ENCODE results near the gene OVAAL. TPM values are rescaled to one million over a fixed set of nuclear protein-coding genes. Genes with fewer than 3 reads are reported as not detected.

The OVAAL gene
- total and polyA plus RNA-seq, 10 of the 15 experiments (the other 5 are each of a cell fraction or from before 2014, with no cell fraction given), result 0.04 to 0.33 (median 0.06) TPM; not detected in 7

DNA sequence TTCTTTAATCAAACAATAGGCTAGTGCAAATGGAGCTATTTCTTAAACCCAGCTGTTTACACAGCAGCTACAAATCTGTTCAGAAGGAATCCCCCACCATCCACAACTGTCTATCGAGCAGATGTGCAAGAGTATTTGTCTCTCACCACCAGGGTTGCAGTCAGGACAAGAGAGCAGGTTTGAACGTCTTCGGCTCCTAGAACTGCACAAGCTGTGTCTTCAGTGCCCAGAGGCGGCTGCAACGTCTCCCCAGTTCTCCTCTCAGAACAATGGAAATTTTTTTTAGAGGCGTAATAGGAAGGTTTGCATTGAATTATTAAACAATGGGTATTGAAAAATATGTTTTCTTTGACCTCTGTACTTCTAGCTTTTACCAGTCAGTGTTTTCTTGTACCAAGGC lies 7.3 kb downstream of the OVAAL start:
- in situ Hi-C loops (cut with MboI) (no loop called here), intact Hi-C loops (cut with micrococcal nuclease; ENCODE audit: unreplicated experiment) (no loop called here)
- Histone ChIP-seq H3K36me3 (ENCODE audit: control insufficient read depth in 2 of 2, insufficient read depth in 2 of 2, low read length in 1 of 2) (no peaks in the 10 kb centered on the region), H3K4me2 (ENCODE audit: control insufficient read depth, insufficient read depth) (no peak overlapping the region), H2AFZ (ENCODE audit: control insufficient read depth, low read depth, low read length) (no peak overlapping the region), H3K9me3 (replicated peaks; ENCODE audit: control insufficient read depth, insufficient read depth, low read length) (no peaks in the 10 kb centered on the region), H3K79me2 (ENCODE audit: control insufficient read depth, insufficient read depth, low read length) (no peaks in the 10 kb centered on the region), H4K20me1 (ENCODE audit: control insufficient read depth, insufficient read depth) (no peaks in the 10 kb centered on the region), H3K27me3 (replicated peaks in 1 of 2; ENCODE audit: control insufficient read depth in 2 of 2, insufficient read depth in 2 of 2, low read length in 1 of 2) (0 out of 4 replicates have a peak, but pooled peaks cover 0 to 3% of the 10 kb centered on the region in 2 experiments), H3K4me1 (ENCODE audit: control insufficient read depth, insufficient read depth, low read length) (no peaks in the 10 kb centered on the region), H3K27ac (ENCODE audit: control insufficient read depth, insufficient read depth) (no peak overlapping the region), H3K9ac (ENCODE audit: control insufficient read depth, insufficient read depth, low read length) (no peak overlapping the region), H3K4me3 (no peak overlapping the region)
- CTCF ChIA-PET, result interaction anchor here (1.0 to 1.2 kb wide), 2 partner anchors 296 to 297 kb away, joined by 3 to 4 read pairs; no protein-coding TSS in a partner anchor
- POLR2A ChIA-PET, result no interaction called here
- FAIRE-seq (no peak), DNase-seq (ENCODE audit: low read depth, low spot score) (no peak), ATAC-seq (no peak)
- BruUV-seq (replicated peaks), result no TSS peak
- 41% methylated on average over 6 of the region's 6 CpGs for WGBS (ENCODE audit: insufficient coverage, insufficient replicate concordance, low lambda C conversion rate, missing lambda C conversion rate)
- TF ChIP-seq KAT2A (conservative IDR thresholded peaks at IDR 0.05; ENCODE audit: control insufficient read depth, low read depth, low read length), result no peak
- no peak for TF ChIP-seq HDAC6 (IDR thresholded peaks at IDR 0.05; ENCODE audit: unreplicated experiment)
- TF ChIP-seq RAD51 (IDR thresholded peaks at IDR 0.05), result no peak
- TF ChIP-seq, protein P1, sequence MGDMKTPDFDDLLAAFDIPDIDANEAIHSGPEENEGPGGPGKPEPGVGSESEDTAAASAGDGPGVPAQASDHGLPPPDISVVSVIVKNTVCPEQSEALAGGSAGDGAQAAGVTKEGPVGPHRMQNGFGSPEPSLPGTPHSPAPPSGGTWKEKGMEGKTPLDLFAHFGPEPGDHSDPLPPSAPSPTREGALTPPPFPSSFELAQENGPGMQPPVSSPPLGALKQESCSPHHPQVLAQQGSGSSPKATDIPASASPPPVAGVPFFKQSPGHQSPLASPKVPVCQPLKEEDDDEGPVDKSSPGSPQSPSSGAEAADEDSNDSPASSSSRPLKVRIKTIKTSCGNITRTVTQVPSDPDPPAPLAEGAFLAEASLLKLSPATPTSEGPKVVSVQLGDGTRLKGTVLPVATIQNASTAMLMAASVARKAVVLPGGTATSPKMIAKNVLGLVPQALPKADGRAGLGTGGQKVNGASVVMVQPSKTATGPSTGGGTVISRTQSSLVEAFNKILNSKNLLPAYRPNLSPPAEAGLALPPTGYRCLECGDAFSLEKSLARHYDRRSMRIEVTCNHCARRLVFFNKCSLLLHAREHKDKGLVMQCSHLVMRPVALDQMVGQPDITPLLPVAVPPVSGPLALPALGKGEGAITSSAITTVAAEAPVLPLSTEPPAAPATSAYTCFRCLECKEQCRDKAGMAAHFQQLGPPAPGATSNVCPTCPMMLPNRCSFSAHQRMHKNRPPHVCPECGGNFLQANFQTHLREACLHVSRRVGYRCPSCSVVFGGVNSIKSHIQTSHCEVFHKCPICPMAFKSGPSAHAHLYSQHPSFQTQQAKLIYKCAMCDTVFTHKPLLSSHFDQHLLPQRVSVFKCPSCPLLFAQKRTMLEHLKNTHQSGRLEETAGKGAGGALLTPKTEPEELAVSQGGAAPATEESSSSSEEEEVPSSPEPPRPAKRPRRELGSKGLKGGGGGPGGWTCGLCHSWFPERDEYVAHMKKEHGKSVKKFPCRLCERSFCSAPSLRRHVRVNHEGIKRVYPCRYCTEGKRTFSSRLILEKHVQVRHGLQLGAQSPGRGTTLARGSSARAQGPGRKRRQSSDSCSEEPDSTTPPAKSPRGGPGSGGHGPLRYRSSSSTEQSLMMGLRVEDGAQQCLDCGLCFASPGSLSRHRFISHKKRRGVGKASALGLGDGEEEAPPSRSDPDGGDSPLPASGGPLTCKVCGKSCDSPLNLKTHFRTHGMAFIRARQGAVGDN (IDR thresholded peaks at IDR 0.05), result no peak
- TF ChIP-seq, protein P2, sequence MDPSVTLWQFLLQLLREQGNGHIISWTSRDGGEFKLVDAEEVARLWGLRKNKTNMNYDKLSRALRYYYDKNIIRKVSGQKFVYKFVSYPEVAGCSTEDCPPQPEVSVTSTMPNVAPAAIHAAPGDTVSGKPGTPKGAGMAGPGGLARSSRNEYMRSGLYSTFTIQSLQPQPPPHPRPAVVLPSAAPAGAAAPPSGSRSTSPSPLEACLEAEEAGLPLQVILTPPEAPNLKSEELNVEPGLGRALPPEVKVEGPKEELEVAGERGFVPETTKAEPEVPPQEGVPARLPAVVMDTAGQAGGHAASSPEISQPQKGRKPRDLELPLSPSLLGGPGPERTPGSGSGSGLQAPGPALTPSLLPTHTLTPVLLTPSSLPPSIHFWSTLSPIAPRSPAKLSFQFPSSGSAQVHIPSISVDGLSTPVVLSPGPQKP (IDR thresholded peaks at IDR 0.05; ENCODE audit: low read depth, low read length), result no peak
- no peak for TF ChIP-seq RUNX3 (IDR thresholded peaks at IDR 0.05; ENCODE audit: low read length)
- TF ChIP-seq PAX5 (IDR thresholded peaks at IDR 0.05; ENCODE audit: borderline replicate concordance, low read depth, low read length), result no peak
- TF ChIP-seq, protein P3, sequence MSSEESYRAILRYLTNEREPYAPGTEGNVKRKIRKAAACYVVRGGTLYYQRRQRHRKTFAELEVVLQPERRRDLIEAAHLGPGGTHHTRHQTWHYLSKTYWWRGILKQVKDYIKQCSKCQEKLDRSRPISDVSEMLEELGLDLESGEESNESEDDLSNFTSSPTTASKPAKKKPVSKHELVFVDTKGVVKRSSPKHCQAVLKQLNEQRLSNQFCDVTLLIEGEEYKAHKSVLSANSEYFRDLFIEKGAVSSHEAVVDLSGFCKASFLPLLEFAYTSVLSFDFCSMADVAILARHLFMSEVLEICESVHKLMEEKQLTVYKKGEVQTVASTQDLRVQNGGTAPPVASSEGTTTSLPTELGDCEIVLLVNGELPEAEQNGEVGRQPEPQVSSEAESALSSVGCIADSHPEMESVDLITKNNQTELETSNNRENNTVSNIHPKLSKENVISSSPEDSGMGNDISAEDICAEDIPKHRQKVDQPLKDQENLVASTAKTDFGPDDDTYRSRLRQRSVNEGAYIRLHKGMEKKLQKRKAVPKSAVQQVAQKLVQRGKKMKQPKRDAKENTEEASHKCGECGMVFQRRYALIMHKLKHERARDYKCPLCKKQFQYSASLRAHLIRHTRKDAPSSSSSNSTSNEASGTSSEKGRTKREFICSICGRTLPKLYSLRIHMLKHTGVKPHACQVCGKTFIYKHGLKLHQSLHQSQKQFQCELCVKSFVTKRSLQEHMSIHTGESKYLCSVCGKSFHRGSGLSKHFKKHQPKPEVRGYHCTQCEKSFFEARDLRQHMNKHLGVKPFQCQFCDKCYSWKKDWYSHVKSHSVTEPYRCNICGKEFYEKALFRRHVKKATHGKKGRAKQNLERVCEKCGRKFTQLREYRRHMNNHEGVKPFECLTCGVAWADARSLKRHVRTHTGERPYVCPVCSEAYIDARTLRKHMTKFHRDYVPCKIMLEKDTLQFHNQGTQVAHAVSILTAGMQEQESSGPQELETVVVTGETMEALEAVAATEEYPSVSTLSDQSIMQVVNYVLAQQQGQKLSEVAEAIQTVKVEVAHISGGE (CRISPR knock-in tag; IDR thresholded peaks at IDR 0.05), result no peak
- no peak for TF ChIP-seq SP1 (IDR thresholded peaks at IDR 0.05; ENCODE audit: low read depth, low read length)
- no peak for TF ChIP-seq ZBED1 (IDR thresholded peaks at IDR 0.05; ENCODE audit: borderline replicate concordance)
- TF ChIP-seq CBFB (IDR thresholded peaks at IDR 0.05; ENCODE audit: low read depth), result no peak
- no peak for TF ChIP-seq ZNF622 (IDR thresholded peaks at IDR 0.05)
- TF ChIP-seq, protein P4, sequence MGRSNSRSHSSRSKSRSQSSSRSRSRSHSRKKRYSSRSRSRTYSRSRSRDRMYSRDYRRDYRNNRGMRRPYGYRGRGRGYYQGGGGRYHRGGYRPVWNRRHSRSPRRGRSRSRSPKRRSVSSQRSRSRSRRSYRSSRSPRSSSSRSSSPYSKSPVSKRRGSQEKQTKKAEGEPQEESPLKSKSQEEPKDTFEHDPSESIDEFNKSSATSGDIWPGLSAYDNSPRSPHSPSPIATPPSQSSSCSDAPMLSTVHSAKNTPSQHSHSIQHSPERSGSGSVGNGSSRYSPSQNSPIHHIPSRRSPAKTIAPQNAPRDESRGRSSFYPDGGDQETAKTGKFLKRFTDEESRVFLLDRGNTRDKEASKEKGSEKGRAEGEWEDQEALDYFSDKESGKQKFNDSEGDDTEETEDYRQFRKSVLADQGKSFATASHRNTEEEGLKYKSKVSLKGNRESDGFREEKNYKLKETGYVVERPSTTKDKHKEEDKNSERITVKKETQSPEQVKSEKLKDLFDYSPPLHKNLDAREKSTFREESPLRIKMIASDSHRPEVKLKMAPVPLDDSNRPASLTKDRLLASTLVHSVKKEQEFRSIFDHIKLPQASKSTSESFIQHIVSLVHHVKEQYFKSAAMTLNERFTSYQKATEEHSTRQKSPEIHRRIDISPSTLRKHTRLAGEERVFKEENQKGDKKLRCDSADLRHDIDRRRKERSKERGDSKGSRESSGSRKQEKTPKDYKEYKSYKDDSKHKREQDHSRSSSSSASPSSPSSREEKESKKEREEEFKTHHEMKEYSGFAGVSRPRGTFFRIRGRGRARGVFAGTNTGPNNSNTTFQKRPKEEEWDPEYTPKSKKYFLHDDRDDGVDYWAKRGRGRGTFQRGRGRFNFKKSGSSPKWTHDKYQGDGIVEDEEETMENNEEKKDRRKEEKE (IDR thresholded peaks at IDR 0.05), result no peak
- TF ChIP-seq LARP7 (IDR thresholded peaks at IDR 0.05), result no peak
- SMC1A ChIA-PET (ENCODE audit: uncharacterized antibody, unreplicated experiment), result interaction anchor here (1.3 kb wide), 1 partner anchor 14 kb away, joined by 6 read pairs; no protein-coding TSS in a partner anchor
- RAD21 ChIA-PET (ENCODE audit: unreplicated experiment), result no interaction called here
